C4-2B (cell line): ENCODE data around the gene DAND5.

Source experiments
- H3K27ac ChIP-seq: fragments of 450-650 bp; 2 replicates; pipeline ENCODE4 v1.5.1; 2017
- CTCF ChIP-seq: fragments of 450-650 bp; conservative IDR thresholded peaks from 2 replicates; pipeline ENCODE4 v1.5.1; 2017; ENCODE audit warnings: mild to moderate bottlenecking
- ZFX ChIP-seq: fragments of 450-650 bp; IDR thresholded peaks from 2 replicates; pipeline ENCODE4 v1.6.1; 2017

The DAND5 gene

GRCh38 chr19:12939975-12940423 is 29.4 kb upstream of the DAND5 start:
- TF ChIP-seq ZFX (no peak), CTCF (no peak)
- H3K27ac ChIP-seq, result peak overlapping the region; percentile 14

GRCh38 chr19:12940897-12941296 is 28.5 kb upstream of the DAND5 start:
- no peak for TF ChIP-seq CTCF
- peak overlapping the region; percentile 14 for H3K27ac ChIP-seq

GRCh38 chr19:12943437-12944044 is 25.8 kb upstream of the DAND5 start:
- no peak for TF ChIP-seq CTCF
- H3K27ac ChIP-seq, result peak overlapping the region; percentile 9; the same call in 1 of the 2 replicates

- TF ChIP-seq ZFX (no peak), CTCF (no peak)
- peak overlapping the region; percentile 9 for H3K27ac ChIP-seq
Observed at GRCh38 chr19:12944104-12944674, 25.2 kb upstream of the DAND5 start.

GRCh38 chr19:12945479-12946091 is 23.8 kb upstream of the DAND5 start, which contains the start of gene RAD23A:
Gene RAD23A (plus strand): TSS chr19:12945862. CDS start chr19:12945949, 87 bp downstream.
- peak within 1 kb of the TSS; percentile 95 for H3K27ac ChIP-seq
- TF ChIP-seq CTCF (no peak), ZFX (no peak)

- TF ChIP-seq CTCF (no peak), ZFX (peak; percentile 66; the same call in 1 of the 2 replicates)
Observed at GRCh38 chr19:12946092-12946721, 23.2 kb upstream of the DAND5 start.

More at GRCh38 chr19:12946092-12946721, 23.2 kb upstream of the DAND5 start:
- H3K27ac ChIP-seq, result peak overlapping the region; percentile 95
